ENCODE measurements around the gene SYPL1.

SYPL1 gene

GRCh38 chr7:106065575-106066500 is 46.3 kb downstream of the SYPL1 start:
- DNase-seq (ENCODE audit: low spot score): peak; percentile 15

- peak; percentile 92 for DNase-seq (ENCODE audit: low spot score)
These were observed 47.1 kb downstream of the SYPL1 start for GRCh38 chr7:106064771-106065574.

- peak; percentile 35 for DNase-seq (ENCODE audit: low spot score)
These were observed 47.8 kb downstream of the SYPL1 start for GRCh38 chr7:106064316-106064715.

GRCh38 chr7:106063692-106064091 is 48.4 kb downstream of the SYPL1 start:
- no peak for DNase-seq (ENCODE audit: low spot score)

- no peak for DNase-seq (ENCODE audit: low spot score)
These were observed 49.1 kb downstream of the SYPL1 start for GRCh38 chr7:106063024-106063423.

- no peak for DNase-seq (ENCODE audit: low spot score)
These were observed 49.6 kb downstream of the SYPL1 start for GRCh38 chr7:106062521-106062931.

GRCh38 chr7:106062006-106062405 is 50.1 kb downstream of the SYPL1 start:
- no peak for DNase-seq (ENCODE audit: low spot score)

- no peak for DNase-seq (ENCODE audit: low spot score)
These were observed 50.7 kb downstream of the SYPL1 start for GRCh38 chr7:106061301-106061979.

- DNase-seq (ENCODE audit: low spot score): no peak
These were observed 51.7 kb downstream of the SYPL1 start for GRCh38 chr7:106060394-106060920.

GRCh38 chr7:106059556-106059955 is 52.6 kb downstream of the SYPL1 start:
- DNase-seq (ENCODE audit: low spot score): no peak

GRCh38 chr7:106058928-106059324 is 53.2 kb downstream of the SYPL1 start:
- DNase-seq (ENCODE audit: low spot score): no peak

- peak; percentile 99 for DNase-seq (ENCODE audit: low spot score)
These were observed 53.9 kb downstream of the SYPL1 start for GRCh38 chr7:106057962-106058927.

- peak; percentile 14 for DNase-seq (ENCODE audit: low spot score)
These were observed 54.7 kb downstream of the SYPL1 start for GRCh38 chr7:106057204-106057961.

- DNase-seq (ENCODE audit: low spot score): peak; percentile 91
These were observed 55.5 kb downstream of the SYPL1 start for GRCh38 chr7:106056513-106057203.

GRCh38 chr7:106054971-106055532 is 57.1 kb downstream of the SYPL1 start:
- no peak for DNase-seq (ENCODE audit: low spot score)

GRCh38 chr7:106054156-106054910 is 57.8 kb downstream of the SYPL1 start:
- DNase-seq (ENCODE audit: low spot score): no peak

- DNase-seq (ENCODE audit: low spot score): no peak
These were observed 59.0 kb downstream of the SYPL1 start for GRCh38 chr7:106053109-106053508.

- no peak for DNase-seq (ENCODE audit: low spot score)
These were observed 59.4 kb downstream of the SYPL1 start for GRCh38 chr7:106052681-106053080.

All from pons (tissue), 1 donor.